DOHH2 (cell line): Measurements from ENCODE around the gene ACTL10.

Experiments
- CTCF ChIP-seq: fragments of 200-600 bp; sonication (generic); IDR thresholded peaks from one replicate; pipeline ENCODE4 v1.5.1; 2014; ENCODE audit warnings: antibody characterized with exemption, mild to moderate bottlenecking, low read depth, low read length; ENCODE audit not compliant: poor library complexity, severe bottlenecking
- EZH2phosphoT487 ChIP-seq: fragments of 200-600 bp; sonication (generic); IDR thresholded peaks from 2 replicates; pipeline ENCODE4 v1.6.1; 2017; ENCODE audit warnings: borderline replicate concordance, mild to moderate bottlenecking, antibody characterized with exemption, low read length, moderate library complexity, mixed read lengths

DNA sequence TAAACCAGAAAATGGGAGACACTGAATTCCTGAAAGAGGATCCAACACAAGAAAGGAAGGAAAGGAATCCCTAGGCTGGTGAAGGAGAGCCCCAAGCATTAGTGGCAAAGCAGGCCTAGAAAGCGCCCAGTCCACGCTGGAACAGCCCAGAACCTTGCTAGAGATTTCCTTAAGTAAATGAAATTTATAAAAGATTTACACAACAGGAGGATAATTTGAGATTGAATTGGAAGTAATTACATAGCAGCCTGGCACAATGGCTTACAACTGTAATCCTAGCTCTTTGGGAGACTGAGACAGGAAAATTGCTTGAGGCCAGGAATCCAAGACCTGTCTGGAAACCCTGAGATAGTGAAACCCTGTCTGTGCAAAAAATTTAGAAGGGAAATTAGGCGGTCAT is 31.4 kb upstream of the ACTL10 start:
- TF ChIP-seq CTCF: no peak
- TF ChIP-seq EZH2phosphoT487: no peak
